ENCODE measurements around the gene GOLGA3. TPM values are rescaled to one million over a fixed set of nuclear protein-coding genes. Genes with fewer than 3 reads are reported as not detected.

Gene GOLGA3
- total and polyA plus RNA-seq, 10 of the 15 experiments (the other 5 are each of a cell fraction or from before 2014, with no cell fraction given) = 2.0 to 42.7 (median 15.2) TPM

DNA sequence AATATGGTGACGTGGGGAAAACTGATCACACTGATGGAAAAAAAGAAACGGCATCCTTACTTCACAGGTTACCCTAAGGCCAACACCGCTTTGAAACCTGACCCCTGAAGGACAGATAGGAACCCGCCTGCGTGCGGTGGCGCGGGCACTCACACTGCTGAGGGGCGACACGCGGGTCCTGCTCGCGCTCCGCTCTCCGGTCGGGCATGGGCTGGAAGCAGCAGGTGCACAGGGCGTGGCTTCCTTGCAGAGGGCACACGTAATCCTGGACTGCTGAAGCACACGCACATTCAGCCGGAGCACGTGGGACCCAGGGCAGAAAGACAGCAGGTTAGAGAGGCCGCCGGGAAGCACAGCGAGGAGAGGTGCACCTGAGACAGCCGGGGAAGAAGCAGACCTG is 22.8 kb upstream of the GOLGA3 start (continued):
- TF ChIP-seq ZBTB11 (CRISPR knock-in tag; IDR thresholded peaks at IDR 0.05) (no peak), BCL3 (IDR thresholded peaks at IDR 0.05; ENCODE audit: borderline replicate concordance, insufficient read depth, low read depth, low read length, poor library complexity, severe bottlenecking) (no peak), SREBF1 (IDR thresholded peaks at IDR 0.05; ENCODE audit: low read length) (no peak), POLR2AphosphoS2 (IDR thresholded peaks at IDR 0.05; ENCODE audit: low read depth, low read length) (no peak), YBX1 (IDR thresholded peaks at IDR 0.05) (no peak), NR2F1 (conservative IDR thresholded peaks at IDR 0.05) (no peak)
- TF ChIP-seq, protein P1, sequence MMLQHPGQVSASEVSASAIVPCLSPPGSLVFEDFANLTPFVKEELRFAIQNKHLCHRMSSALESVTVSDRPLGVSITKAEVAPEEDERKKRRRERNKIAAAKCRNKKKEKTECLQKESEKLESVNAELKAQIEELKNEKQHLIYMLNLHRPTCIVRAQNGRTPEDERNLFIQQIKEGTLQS (IDR thresholded peaks at IDR 0.05; ENCODE audit: borderline replicate concordance, extremely low read depth, low read depth, low read length) = no peak

DNA sequence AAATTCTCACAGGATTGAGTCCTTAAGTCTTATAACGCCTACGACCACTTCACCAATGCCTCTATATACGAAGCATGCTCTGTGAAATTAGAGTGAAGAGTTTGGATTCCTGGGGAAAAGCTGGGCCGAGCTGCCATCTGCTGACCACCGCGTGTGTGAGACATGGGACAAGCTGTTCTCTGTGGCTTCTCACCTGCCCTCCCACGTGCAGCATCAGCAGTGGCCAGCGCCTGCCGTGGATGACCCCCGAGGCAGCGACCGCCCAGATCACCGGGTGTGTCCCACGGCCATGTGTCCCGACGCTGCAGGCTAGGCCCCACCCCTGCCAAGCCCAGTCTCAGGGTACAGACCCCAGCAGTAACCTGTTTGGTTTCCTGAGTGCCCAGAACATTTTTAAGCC is 21.6 kb upstream of the GOLGA3 start:
- Histone ChIP-seq H4K20me1 (ENCODE audit: control insufficient read depth, insufficient read depth) (no peaks in the 10 kb centered on the region), H3K4me1 (ENCODE audit: control insufficient read depth, insufficient read depth, low read length) (no peaks in the 10 kb centered on the region), H2AFZ (ENCODE audit: control insufficient read depth, low read depth, low read length) (no peak overlapping the region), H3K4me3 (no peak overlapping the region), H3K36me3 (ENCODE audit: control insufficient read depth in 2 of 2, insufficient read depth in 2 of 2, low read length in 1 of 2) (peaks cover 16 to 22% of the 10 kb centered on the region in 2 experiments), H3K4me2 (ENCODE audit: control insufficient read depth, insufficient read depth) (no peak overlapping the region), H3K9me3 (replicated peaks; ENCODE audit: control insufficient read depth, insufficient read depth, low read length) (no peaks in the 10 kb centered on the region), H3K9ac (ENCODE audit: control insufficient read depth, insufficient read depth, low read length) (no peak overlapping the region), H3K27me3 (replicated peaks in 1 of 2; ENCODE audit: control insufficient read depth in 2 of 2, insufficient read depth in 2 of 2, low read length in 1 of 2) (no peaks in the 10 kb centered on the region), H3K27ac (ENCODE audit: control insufficient read depth, insufficient read depth) (no peak overlapping the region), H3K79me2 (ENCODE audit: control insufficient read depth, insufficient read depth, low read length) (no peaks in the 10 kb centered on the region)
- intact Hi-C loops (cut with micrococcal nuclease; ENCODE audit: unreplicated experiment) = no loop called here
- no peak for DNase-seq (ENCODE audit: low read depth, low spot score)
- ChIA-PET CTCF (no interaction called here), RAD21 (ENCODE audit: unreplicated experiment) (no interaction called here), POLR2A (no interaction called here), SMC1A (ENCODE audit: uncharacterized antibody, unreplicated experiment) (no interaction called here)
- no peak for ATAC-seq
- in situ Hi-C loops (cut with MboI) = no loop called here
- BruUV-seq (replicated peaks) = no TSS peak
- TF ChIP-seq CHD2 (IDR thresholded peaks at IDR 0.05; ENCODE audit: borderline replicate concordance, low read depth, low read length) (no peak), CBFB (IDR thresholded peaks at IDR 0.05; ENCODE audit: low read depth) (no peak), CTCF (IDR thresholded peaks at IDR 0.05 in 2 of 3, conservative IDR thresholded peaks at IDR 0.05 in 1 of 3; ENCODE audit: control insufficient read depth in 2 of 3, extremely low read depth in 1 of 3, insufficient read depth in 1 of 3, low read depth in 3 of 3, low read length in 3 of 3) (peak in 1 of 3 experiments; percentile 20; a peak in 1 of 6 replicates)
- TF ChIP-seq, protein P2, sequence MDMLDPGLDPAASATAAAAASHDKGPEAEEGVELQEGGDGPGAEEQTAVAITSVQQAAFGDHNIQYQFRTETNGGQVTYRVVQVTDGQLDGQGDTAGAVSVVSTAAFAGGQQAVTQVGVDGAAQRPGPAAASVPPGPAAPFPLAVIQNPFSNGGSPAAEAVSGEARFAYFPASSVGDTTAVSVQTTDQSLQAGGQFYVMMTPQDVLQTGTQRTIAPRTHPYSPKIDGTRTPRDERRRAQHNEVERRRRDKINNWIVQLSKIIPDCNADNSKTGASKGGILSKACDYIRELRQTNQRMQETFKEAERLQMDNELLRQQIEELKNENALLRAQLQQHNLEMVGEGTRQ (IDR thresholded peaks at IDR 0.05; ENCODE audit: borderline replicate concordance, low read depth, low read length) = no peak
- no peak for FAIRE-seq
- 97% methylated on average over 16 of the region's 16 CpGs for WGBS (ENCODE audit: insufficient coverage, insufficient replicate concordance, low lambda C conversion rate, missing lambda C conversion rate)

Measured in GM12878 (cell line).